K562 (cell line): ENCODE data around the gene ERVH48-1. TPM values are rescaled to one million over a fixed set of nuclear protein-coding genes. Genes with fewer than 3 reads are reported as not detected.

Experiments used
- AFF1 ChIP-seq, 2 experiments: fragments of 450-650 bp; IDR thresholded peaks; 2 replicates each; pipeline ENCODE4 v1.6.1; 2018; ENCODE audit warnings: mild to moderate bottlenecking in 2 of 2, low read depth in 1 of 2; ENCODE audit not compliant: partially characterized antibody in 2 of 2
- BCOR ChIP-seq: fragments of 450-650 bp; IDR thresholded peaks from 2 replicates; pipeline ENCODE4 v1.6.1; 2016
- BDP1 ChIP-seq: IDR thresholded peaks from 3 replicates; pipeline ENCODE4 v1.6.1; 2011; ENCODE audit not compliant: insufficient read length, insufficient read depth
- CHD4 ChIP-seq: fragments of 200-600 bp; sonication (generic); IDR thresholded peaks from 3 replicates; pipeline ENCODE4 v1.6.1; 2012; ENCODE audit warnings: low read depth, mild to moderate bottlenecking, mixed read lengths, low read length, inconsistent platforms; ENCODE audit not compliant: insufficient read depth, insufficient replicate concordance, poor library complexity, severe bottlenecking
- NFRKB ChIP-seq: fragments of 450-650 bp; IDR thresholded peaks from 2 replicates; pipeline ENCODE4 v1.6.1; 2016; ENCODE audit warnings: low read depth
- PHF21A ChIP-seq: fragments of 450-650 bp; IDR thresholded peaks from 2 replicates; pipeline ENCODE4 v1.6.1; 2017; ENCODE audit warnings: low read depth, borderline replicate concordance
- SMAD4 ChIP-seq: fragments of 250-450 bp; sonication (Bioruptor Pico); conservative IDR thresholded peaks from 2 replicates; pipeline ENCODE4 v1.8.0; 2021; ENCODE audit warnings: inconsistent platforms, mild to moderate bottlenecking, moderate library complexity
- YY1 ChIP-seq, 3 experiments: IDR thresholded peaks; 2 replicates each; pipeline ENCODE4 v1.6.1; 2011; ENCODE audit warnings: low read length in 2 of 3, mild to moderate bottlenecking in 2 of 3, moderate library complexity in 2 of 3, borderline replicate concordance in 1 of 3, control low read depth in 1 of 3, low read depth in 1 of 3; ENCODE audit not compliant: insufficient read depth in 3 of 3, insufficient replicate concordance in 2 of 3, control insufficient read depth in 1 of 3, insufficient read length in 1 of 3; ENCODE audit errors: extremely low read depth in 1 of 3
- ZNF511 ChIP-seq: sonication (generic); formaldehyde crosslinking; IDR thresholded peaks from 2 replicates; pipeline ENCODE4 v1.8.0; 2022; ENCODE audit warnings: mild to moderate bottlenecking, missing genetic modification reagents
- ZNF592 ChIP-seq: fragments of 450-650 bp; IDR thresholded peaks from 2 replicates; pipeline ENCODE4 v1.6.1; 2017; ENCODE audit warnings: antibody characterized with exemption, mild to moderate bottlenecking
- polyA plus RNA-seq, 8 experiments: library from polyadenylated mRNA; depleted of rRNA in 4 of 8; stranded (reverse) in 5 of 8; unstranded in 3 of 8; fragments of >200 nt; fragmentation: Nextera tagmentation in 2 of 8; fragmentation: Illumina TruSeq in 1 of 8; extraction: Ambion mirVana in 2 of 8; extraction: Trizol in 1 of 8; gene quantifications; 2 replicates each; pipeline versions ENCODE4 v1.2.1 to v1.2.3, GENCODE V29; 2011 to 2014; ENCODE audit warnings: inconsistent platforms in 1 of 8, missing spikeins in 1 of 8
- total RNA-seq, 7 experiments: library from RNA; depleted of rRNA in 6 of 7; stranded (reverse); fragments of >200 nt in 6 of 7; fragmentation: Illumina TruSeq in 2 of 7; extraction: Trizol in 2 of 7; gene quantifications; 2 replicates each; pipeline versions ENCODE4 v1.2.1 to v1.2.3, GENCODE V29; 2011 to 2021; ENCODE audit warnings: low replicate concordance in 1 of 7

The ERVH48-1 gene
- total and polyA plus RNA-seq, 9 of the 15 experiments (the other 6 are each of a cell fraction or from before 2014, with no cell fraction given) = 0.08 to 0.49 (median 0.16) TPM; not detected in 3

GRCh38 chr21:42923553-42924432, 1.6 kb downstream of the ERVH48-1 start (continued):
- TF ChIP-seq ZNF592 (peak; percentile 91), SMAD4 (CRISPR knock-in tag) (peak; percentile 65), ZNF511 (CRISPR knock-in tag) (no peak), NFRKB (peak; percentile 97), AFF1 (IDR thresholded peaks at IDR 0.05; ENCODE audit: low read depth in 1 of 2, partially characterized antibody in 2 of 2) (peak; percentile 82 to 94), BCOR (peak; percentile 89), CHD4 (no peak), YY1 (IDR thresholded peaks at IDR 0.05; ENCODE audit: borderline replicate concordance in 1 of 3, control insufficient read depth in 1 of 3, extremely low read depth in 1 of 3, insufficient read depth in 3 of 3, insufficient read length in 1 of 3, insufficient replicate concordance in 2 of 3, low read depth in 1 of 3, low read length in 2 of 3) (peak in 2 of 3 experiments; percentile 5 to 20), BDP1 (no peak), PHF21A (peak; percentile 95)
